ENCODE results near the gene PDIK1L. TPM values are rescaled to one million over a fixed set of nuclear protein-coding genes. Genes with fewer than 3 reads are reported as not detected.
A peak's percentile ranks its signal among the peaks of the same experiment; 100 is the strongest.

Gene PDIK1L
- total and polyA plus RNA-seq, 9 of the 15 experiments (the other 6 are each of a cell fraction or from before 2014, with no cell fraction given), result 12.8 to 30.2 (median 21.5) TPM

- intact Hi-C loops (cut with micrococcal nuclease), result loop anchor here (5.0 kb wide), 2 partner anchors 125 to 210 kb away; no protein-coding TSS in a partner anchor
- peak in 1 of 4 experiments; percentile 2 for DNase-seq (ENCODE audit: extremely low read depth in 1 of 4, low spot score in 3 of 4)
- TF ChIP-seq ZNF165 (CRISPR knock-in tag; IDR thresholded peaks at IDR 0.05; ENCODE audit: borderline replicate concordance), result 0 out of 2 replicates have a peak, but pooled peaks have one; percentile 41
- no peak for TF ChIP-seq HCFC1 (IDR thresholded peaks at IDR 0.05; ENCODE audit: low read depth, low read length)
- no peak for TF ChIP-seq ILK (tag; IDR thresholded peaks at IDR 0.05; ENCODE audit: borderline replicate concordance, low read depth)
- TF ChIP-seq ZKSCAN3 (CRISPR knock-in tag; IDR thresholded peaks at IDR 0.05), result no peak
- peak; percentile 93; the same call in 1 of the 2 replicates for TF ChIP-seq PHB (CRISPR knock-in tag; IDR thresholded peaks at IDR 0.05)
- no peak for TF ChIP-seq TFAM (CRISPR knock-in tag; conservative IDR thresholded peaks at IDR 0.05)
- TF ChIP-seq SETDB1 (IDR thresholded peaks at IDR 0.05; ENCODE audit: low read length), result no peak
- 0 out of 2 replicates have a peak, but pooled peaks have one; percentile 33 for TF ChIP-seq DLX4 (CRISPR knock-in tag; IDR thresholded peaks at IDR 0.05)
- peak; percentile 6; the same call in 1 of the 2 replicates for TF ChIP-seq ZKSCAN1 (IDR thresholded peaks at IDR 0.05; ENCODE audit: low read depth, low read length)
- TF ChIP-seq KAT2B (IDR thresholded peaks at IDR 0.05; ENCODE audit: low read depth, low read length), result no peak
- peak; percentile 49; the same call in 1 of the 2 replicates for TF ChIP-seq TCF15 (CRISPR knock-in tag; IDR thresholded peaks at IDR 0.05)
- TF ChIP-seq ZNF561 (CRISPR knock-in tag; conservative IDR thresholded peaks at IDR 0.05), result 0 out of 2 replicates have a peak, but pooled peaks have one; percentile 61
- TF ChIP-seq POLR2B (IDR thresholded peaks at IDR 0.05; ENCODE audit: low read depth, partially characterized antibody), result peak; percentile 45
- TF ChIP-seq RUNX1 (IDR thresholded peaks at IDR 0.05; ENCODE audit: low read depth), result no peak
- TF ChIP-seq ATF1 (CRISPR knock-in tag; IDR thresholded peaks at IDR 0.05), result no peak
- 0 out of 2 replicates have a peak, but pooled peaks have one; percentile 7 for TF ChIP-seq ATF1 (tag; IDR thresholded peaks at IDR 0.05)
- 0 out of 2 replicates have a peak, but pooled peaks have one; percentile 7 for TF ChIP-seq E2F3 (CRISPR knock-in tag; IDR thresholded peaks at IDR 0.05)
- TF ChIP-seq FUS (optimal IDR thresholded peaks at IDR 0.05; ENCODE audit: low read depth, low read length), result no peak
- no peak; the same call in 1 of the 2 replicates for TF ChIP-seq MTA3 (IDR thresholded peaks at IDR 0.05; ENCODE audit: borderline replicate concordance)
- TF ChIP-seq FOXA3 (CRISPR knock-in tag; conservative IDR thresholded peaks at IDR 0.05 in 1 of 2, IDR thresholded peaks at IDR 0.05 in 1 of 2), result peak in 1 of 2 experiments; percentile 21; a peak in 1 of 4 replicates
- TF ChIP-seq ZFP36 (IDR thresholded peaks at IDR 0.05; ENCODE audit: low read depth, low read length, partially characterized antibody), result no peak
- TF ChIP-seq RBM34 (IDR thresholded peaks at IDR 0.05; ENCODE audit: borderline replicate concordance, insufficient read depth, low read length), result no peak
- no peak for TF ChIP-seq PURB (CRISPR knock-in tag; IDR thresholded peaks at IDR 0.05; ENCODE audit: low read depth)
Observed at GRCh38 chr1:26112407-26112775, 767 bp downstream of the PDIK1L start.

More at GRCh38 chr1:26112407-26112775, 767 bp downstream of the PDIK1L start:
- Histone ChIP-seq H3K9me1 (ENCODE audit: control insufficient read depth, insufficient read depth, low read length) (no peaks in the 10 kb centered on the region), H3K27me3 (ENCODE audit: control insufficient read depth in 2 of 2, insufficient read depth in 2 of 2, low read length in 2 of 2) (no peaks in the 10 kb centered on the region), H3K4me2 (ENCODE audit: insufficient read depth, low read length) (peak overlapping the region; percentile 99), H3K9ac (ENCODE audit: insufficient read depth in 1 of 2, low read depth in 2 of 2, low read length in 2 of 2) (peak overlapping the region; percentile 77 to 98), H3K36me3 (ENCODE audit: control insufficient read depth, insufficient read depth, low read length) (peaks cover 34% of the 10 kb centered on the region), H3K4me3 (peak overlapping the region; percentile 94), H2AFZ (ENCODE audit: low read depth, low read length) (peak overlapping the region; percentile 73), H4K20me1 (replicated peaks; ENCODE audit: control insufficient read depth, insufficient read depth, low read length) (no peaks in the 10 kb centered on the region), H3K4me1 (replicated peaks in 1 of 2; ENCODE audit: control insufficient read depth in 2 of 2, insufficient read depth in 2 of 2, low read length in 2 of 2) (peaks cover 13 to 29% of the 10 kb centered on the region in 2 experiments), H3K27ac (ENCODE audit: extremely low read depth, low read depth, low read length) (peak overlapping the region; percentile 92), H3K79me2 (ENCODE audit: control insufficient read depth, insufficient read depth, low read length) (peaks cover 65% of the 10 kb centered on the region), H3K9me3 (replicated peaks; ENCODE audit: control insufficient read depth, insufficient read depth, low read depth, low read length) (no peaks in the 10 kb centered on the region)
- FAIRE-seq (no peak), ATAC-seq (peak; percentile 20)
- ChIA-PET CTCF (ENCODE audit: low intra/inter-chr PET ratio) (interaction anchor here (1.0 kb wide), 1 partner anchor 34 kb away, joined by 3 read pairs; no protein-coding TSS in a partner anchor), POLR2A (interaction anchor here (0.6 to 8.2 kb wide), 8 partner anchors 10 to 668 kb away, joined by 3 to 107 read pairs (median 6); no protein-coding TSS in a partner anchor)
- WGBS (ENCODE audit: insufficient coverage, low coverage, missing lambda C conversion rate), result 0% methylated on average over 9 of the region's 9 CpGs
- BruUV-seq (replicated peaks), result no TSS peak
- in situ Hi-C loops (cut with MboI), result no loop called here
